HepG2 (cell line): ENCODE data around the gene VMO1. TPM values are rescaled to one million over a fixed set of nuclear protein-coding genes. Genes with fewer than 3 reads are reported as not detected.

ENCODE experiments used
- CEBPB ChIP-seq: IDR thresholded peaks from 2 replicates; pipeline ENCODE4 v1.6.1; 2011; ENCODE audit warnings: low read depth, low read length, improper control_type of control experiment, borderline replicate concordance
- CERS6 ChIP-seq: sonication (generic); formaldehyde crosslinking; IDR thresholded peaks from 2 replicates; pipeline ENCODE4 v1.5.0; 2020; ENCODE audit warnings: missing genetic modification reagents
- DDIT3 ChIP-seq: sonication (generic); formaldehyde crosslinking; IDR thresholded peaks from 2 replicates; pipeline ENCODE4 v1.4.0; 2020; ENCODE audit warnings: mild to moderate bottlenecking, missing genetic modification reagents
- FLYWCH1 ChIP-seq: sonication (generic); formaldehyde crosslinking; IDR thresholded peaks from 2 replicates; pipeline ENCODE4 v1.8.1; 2023; ENCODE audit warnings: mild to moderate bottlenecking, missing genetic modification reagents
- GATAD2A ChIP-seq: IDR thresholded peaks from 2 replicates; pipeline ENCODE4 v1.6.1; 2016
- HCFC1 ChIP-seq: fragments of 150-350 bp; IDR thresholded peaks from 2 replicates; pipeline ENCODE4 v1.6.1; 2014; ENCODE audit warnings: low read depth, low read length
- JARID2 ChIP-seq: sonication (generic); formaldehyde crosslinking; IDR thresholded peaks from 2 replicates; pipeline ENCODE4 v1.8.1; 2023; ENCODE audit warnings: missing genetic modification reagents, inconsistent platforms; ENCODE audit not compliant: insufficient replicate concordance
- LCORL ChIP-seq, 2 experiments: fragments of 450-650 bp in 1 of 2; sonication (generic) in 1 of 2; formaldehyde crosslinking in 1 of 2; IDR thresholded peaks; 2 replicates each; pipeline versions ENCODE4 v1.5.0 to v1.6.1; 2017 to 2020; ENCODE audit warnings: antibody characterized with exemption in 1 of 2, missing genetic modification reagents in 1 of 2
- NFATC3 ChIP-seq: sonication (generic); formaldehyde crosslinking; IDR thresholded peaks from 2 replicates; pipeline ENCODE4 v1.5.1; 2020; ENCODE audit warnings: mild to moderate bottlenecking, missing genetic modification reagents
- SALL2 ChIP-seq: sonication (generic); formaldehyde crosslinking; IDR thresholded peaks from 2 replicates; pipeline ENCODE4 v1.8.1; 2023; ENCODE audit warnings: mild to moderate bottlenecking, missing genetic modification reagents, inconsistent platforms
- SP1 ChIP-seq, 2 experiments: fragments of 450-650 bp in 1 of 2; sonication (generic) in 1 of 2; formaldehyde crosslinking in 1 of 2; IDR thresholded peaks; 2 replicates each; pipeline versions ENCODE4 v1.4.0 to v1.6.1; 2016 to 2020; ENCODE audit warnings: missing genetic modification reagents in 1 of 2
- SP4 ChIP-seq: sonication (generic); formaldehyde crosslinking; IDR thresholded peaks from 2 replicates; pipeline ENCODE4 v1.8.1; 2023; ENCODE audit warnings: mild to moderate bottlenecking, missing genetic modification reagents
- STAT6 ChIP-seq: sonication (generic); formaldehyde crosslinking; IDR thresholded peaks from 2 replicates; pipeline ENCODE4 v1.4.0; 2020; ENCODE audit warnings: missing genetic modification reagents, mild to moderate bottlenecking, borderline replicate concordance
- ZC3H13 ChIP-seq: sonication (generic); formaldehyde crosslinking; IDR thresholded peaks from 2 replicates; pipeline ENCODE4 v1.8.1; 2023; ENCODE audit warnings: mild to moderate bottlenecking, missing genetic modification reagents, moderate library complexity
- ZFP41 ChIP-seq: sonication (generic); formaldehyde crosslinking; IDR thresholded peaks from 2 replicates; pipeline ENCODE4 v1.4.0; 2020; ENCODE audit warnings: mild to moderate bottlenecking, missing genetic modification reagents, borderline replicate concordance
- ZNF24 ChIP-seq: fragments of 450-650 bp; IDR thresholded peaks from 2 replicates; pipeline ENCODE4 v1.6.1; 2017; ENCODE audit warnings: antibody characterized with exemption, mild to moderate bottlenecking
- ZNF367 ChIP-seq: sonication (generic); formaldehyde crosslinking; IDR thresholded peaks from 2 replicates; pipeline ENCODE4 v1.4.0; 2020; ENCODE audit warnings: missing genetic modification reagents, borderline replicate concordance
- ZNF569 ChIP-seq: sonication (generic); formaldehyde crosslinking; IDR thresholded peaks from 2 replicates; pipeline ENCODE4 v1.5.0; 2020; ENCODE audit warnings: mild to moderate bottlenecking, missing genetic modification reagents, moderate library complexity, borderline replicate concordance
- ZNF577 ChIP-seq: sonication (generic); formaldehyde crosslinking; IDR thresholded peaks from 2 replicates; pipeline ENCODE4 v1.4.0; 2020; ENCODE audit warnings: mild to moderate bottlenecking, low read depth, missing genetic modification reagents, borderline replicate concordance
- ZNF770 ChIP-seq: sonication (generic); formaldehyde crosslinking; IDR thresholded peaks from 2 replicates; pipeline ENCODE4 v1.5.0; 2020; ENCODE audit warnings: mild to moderate bottlenecking, missing genetic modification reagents
- ZNF773 ChIP-seq: sonication (generic); formaldehyde crosslinking; IDR thresholded peaks from 2 replicates; pipeline ENCODE4 v1.4.0; 2020; ENCODE audit warnings: missing genetic modification reagents, borderline replicate concordance
- ZSCAN30 ChIP-seq: sonication (generic); formaldehyde crosslinking; IDR thresholded peaks from 2 replicates; pipeline ENCODE4 v1.5.0; 2020; ENCODE audit warnings: mild to moderate bottlenecking, missing genetic modification reagents
- ZZZ3 ChIP-seq: sonication (generic); formaldehyde crosslinking; IDR thresholded peaks from 2 replicates; pipeline ENCODE4 v1.4.0; 2020; ENCODE audit warnings: missing genetic modification reagents, mild to moderate bottlenecking, borderline replicate concordance
- polyA plus RNA-seq, 8 experiments: library from polyadenylated mRNA; depleted of rRNA in 3 of 8; stranded (reverse) in 7 of 8; unstranded in 1 of 8; fragments of >200 nt; fragmentation: Illumina TruSeq in 4 of 8; extraction: Trizol in 4 of 8; gene quantifications; 2 replicates each; pipeline versions ENCODE4 v1.2.1 to v1.2.3, GENCODE V29; 2011 to 2016; ENCODE audit warnings: low read depth in 4 of 8, missing spikeins in 1 of 8, mixed read lengths in 1 of 8; ENCODE audit not compliant: insufficient read depth in 1 of 8
- total RNA-seq, 5 experiments: library from RNA; depleted of rRNA; stranded (reverse); fragments of >200 nt; fragmentation: Illumina TruSeq; extraction: Trizol; gene quantifications; 2 replicates each; pipeline ENCODE4 v1.2.3, GENCODE V29; 2016; ENCODE audit warnings: low read depth in 1 of 5

Gene VMO1
- total and polyA plus RNA-seq, 2 of the 13 experiments (the other 11 are each of a cell fraction or from before 2014, with no cell fraction given), result not detected

- TF ChIP-seq SP1 (IDR thresholded peaks at IDR 0.05) (no peak), SP1 (CRISPR knock-in tag; IDR thresholded peaks at IDR 0.05) (no peak), STAT6 (CRISPR knock-in tag) (0 out of 2 replicates have a peak, but pooled peaks have one; percentile 74), DDIT3 (CRISPR knock-in tag) (no peak), ZZZ3 (peak; percentile 75; the same call in 1 of the 2 replicates), FLYWCH1 (CRISPR knock-in tag) (no peak), ZNF569 (no peak), CERS6 (no peak), ZNF577 (CRISPR knock-in tag) (no peak), ZSCAN30 (CRISPR knock-in tag) (no peak), ZC3H13 (CRISPR knock-in tag) (no peak; the same call in 1 of the 2 replicates), SALL2 (CRISPR knock-in tag) (no peak), SP4 (CRISPR knock-in tag) (0 out of 2 replicates have a peak, but pooled peaks have one; percentile 29), NFATC3 (no peak), JARID2 (CRISPR knock-in tag) (no peak), ZNF773 (CRISPR knock-in tag) (no peak), GATAD2A (CRISPR knock-in tag) (peak; percentile 94), ZNF367 (CRISPR knock-in tag) (no peak), LCORL (IDR thresholded peaks at IDR 0.05) (no peak; the same call in 1 of the 2 replicates), LCORL (CRISPR knock-in tag; IDR thresholded peaks at IDR 0.05) (peak; percentile 93), ZNF770 (no peak; the same call in 1 of the 2 replicates), ZFP41 (CRISPR knock-in tag) (no peak), ZNF24 (no peak), CEBPB (peak; percentile 24; the same call in 1 of the 2 replicates), HCFC1 (no peak; the same call in 1 of the 2 replicates)
Measured at GRCh38 chr17:4759776-4760236, 26.4 kb downstream of the VMO1 start (continued).
